Measurements from ENCODE around the gene ZNRF4.

The ZNRF4 gene

DNA sequence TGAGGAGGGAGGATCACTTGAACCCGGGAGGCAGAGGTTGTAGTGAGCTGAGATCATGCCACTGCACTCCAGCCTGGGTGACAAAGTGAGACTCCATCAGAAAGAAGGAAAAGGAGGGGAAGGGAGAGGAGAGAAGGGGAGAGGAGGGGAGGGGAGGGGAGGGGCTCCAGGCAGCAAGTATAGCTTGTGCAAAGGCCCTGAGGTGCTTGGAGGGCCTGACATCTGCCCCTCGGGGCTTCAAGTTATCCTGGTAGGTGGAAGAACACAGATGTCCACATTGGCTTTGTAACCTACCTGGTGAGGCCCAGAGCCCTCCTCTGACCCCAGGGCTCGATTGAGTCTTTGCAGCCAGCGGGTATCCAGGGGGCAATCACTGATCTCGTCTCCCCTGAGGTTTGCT lies 11.5 kb upstream of the ZNRF4 start:
- DNase-seq: no peak

DNA sequence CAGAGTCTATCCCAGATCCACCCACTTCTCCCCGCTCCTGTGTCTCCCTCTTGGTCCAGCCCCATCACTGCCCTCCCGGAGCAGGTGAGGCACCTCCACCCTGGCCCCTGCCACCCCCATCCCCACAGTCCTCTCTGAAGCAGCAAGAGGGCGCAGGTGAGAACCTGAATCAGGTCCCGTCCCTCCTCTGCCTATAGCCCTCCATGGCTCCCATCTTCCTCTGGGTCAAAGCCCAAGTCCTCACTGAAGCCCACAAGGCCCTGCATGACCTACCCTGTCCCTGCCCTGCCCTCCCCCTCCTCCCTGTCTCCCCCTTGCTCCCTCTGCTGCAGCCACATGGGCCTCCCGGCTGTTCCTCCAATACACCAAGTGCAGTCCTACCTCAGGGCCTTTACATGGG lies 10.8 kb upstream of the ZNRF4 start:
- DNase-seq: no peak

DNA sequence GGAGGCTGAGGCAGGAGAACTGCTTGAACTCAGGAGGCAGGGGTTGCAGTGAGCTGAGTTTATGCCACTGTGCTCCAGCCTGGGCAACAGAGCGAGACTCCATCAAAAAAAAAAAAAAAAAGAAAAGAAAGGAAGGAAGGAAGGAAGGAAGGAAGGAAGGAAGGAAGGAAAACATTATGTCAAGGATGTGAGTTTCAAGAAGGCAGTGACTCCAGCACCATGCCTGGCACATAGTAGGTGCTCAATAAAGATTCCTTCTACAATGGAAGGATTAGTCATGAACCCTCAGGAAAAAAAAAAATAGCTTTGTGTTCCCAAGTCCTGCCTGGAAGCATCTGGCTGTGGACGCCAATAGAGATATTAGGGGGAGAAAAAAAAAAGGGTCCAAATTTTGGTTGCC lies 10.1 kb upstream of the ZNRF4 start:
- no peak for DNase-seq

DNA sequence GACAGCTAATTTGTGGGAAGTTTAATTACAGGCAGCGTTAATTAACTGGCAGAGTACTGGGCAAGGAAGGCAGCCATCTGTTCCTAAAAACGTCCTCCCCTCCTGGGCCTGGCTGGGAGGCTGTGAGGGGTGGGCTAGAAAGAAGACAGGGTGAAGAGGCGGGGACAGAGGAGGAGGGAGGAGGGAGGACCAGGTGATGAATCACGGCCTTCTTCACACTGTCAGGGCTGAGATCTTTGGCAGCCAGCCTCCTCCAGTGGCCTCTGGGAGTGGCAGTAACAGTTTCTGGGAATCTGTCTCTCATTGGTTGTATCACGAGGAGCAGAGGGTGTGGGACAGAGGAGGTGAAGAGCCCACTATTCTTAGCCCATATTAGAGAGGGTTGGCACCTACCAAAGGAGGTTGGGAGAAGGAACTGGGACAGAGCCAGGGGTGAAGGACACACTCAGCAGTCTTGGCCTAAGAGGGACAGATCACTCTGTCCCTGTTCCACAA lies 9.6 kb upstream of the ZNRF4 start:
- DNase-seq: no peak

DNA sequence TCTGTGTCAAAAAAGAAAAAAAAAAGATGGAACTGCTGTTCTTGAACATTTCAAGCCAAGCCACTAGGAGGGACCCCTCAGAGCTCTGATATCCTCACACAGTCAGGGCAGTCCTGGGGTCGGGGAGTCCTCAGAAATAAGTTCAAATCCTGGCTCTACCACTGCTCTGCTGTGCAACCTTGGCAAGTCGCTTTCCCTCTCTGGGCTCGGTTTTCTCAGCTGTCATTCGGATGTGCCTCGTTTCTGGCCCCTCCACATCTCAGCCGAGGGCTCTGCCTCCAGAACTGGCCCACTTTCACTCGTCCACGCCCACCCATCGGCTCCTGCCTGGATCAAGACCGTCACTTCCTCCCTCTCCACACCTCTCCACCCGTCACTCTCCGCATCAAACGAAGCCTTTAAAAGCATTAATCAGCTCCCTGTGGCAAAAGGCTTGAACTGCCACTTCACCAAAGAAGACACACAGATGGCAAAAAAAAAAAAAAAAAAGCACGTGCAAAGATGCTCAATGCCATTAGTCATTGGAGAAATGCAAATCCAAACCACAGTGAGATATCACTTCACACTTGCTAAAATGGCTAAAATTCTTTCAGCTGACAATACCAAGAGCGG lies 7.4 kb upstream of the ZNRF4 start:
- no peak for DNase-seq

DNA sequence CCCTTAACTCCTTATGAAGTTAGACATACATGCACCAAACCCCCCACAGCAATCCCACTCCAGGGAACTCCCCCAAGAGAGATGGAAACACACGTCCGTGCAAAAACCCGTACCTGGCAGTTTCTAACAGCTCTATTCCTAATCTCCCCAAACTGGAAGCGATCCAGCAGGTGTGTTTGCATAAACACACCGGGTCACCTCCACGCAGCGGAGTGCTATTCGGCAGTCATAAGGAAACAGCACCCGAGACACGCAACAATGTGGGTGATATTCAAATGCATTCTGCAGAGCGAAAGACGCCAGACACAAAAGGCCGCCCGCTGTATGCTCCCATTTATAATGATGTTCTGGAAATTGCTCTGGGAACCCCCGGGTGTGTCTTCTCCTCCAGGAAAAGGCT lies 6.8 kb upstream of the ZNRF4 start:
- DNase-seq: no peak

DNA sequence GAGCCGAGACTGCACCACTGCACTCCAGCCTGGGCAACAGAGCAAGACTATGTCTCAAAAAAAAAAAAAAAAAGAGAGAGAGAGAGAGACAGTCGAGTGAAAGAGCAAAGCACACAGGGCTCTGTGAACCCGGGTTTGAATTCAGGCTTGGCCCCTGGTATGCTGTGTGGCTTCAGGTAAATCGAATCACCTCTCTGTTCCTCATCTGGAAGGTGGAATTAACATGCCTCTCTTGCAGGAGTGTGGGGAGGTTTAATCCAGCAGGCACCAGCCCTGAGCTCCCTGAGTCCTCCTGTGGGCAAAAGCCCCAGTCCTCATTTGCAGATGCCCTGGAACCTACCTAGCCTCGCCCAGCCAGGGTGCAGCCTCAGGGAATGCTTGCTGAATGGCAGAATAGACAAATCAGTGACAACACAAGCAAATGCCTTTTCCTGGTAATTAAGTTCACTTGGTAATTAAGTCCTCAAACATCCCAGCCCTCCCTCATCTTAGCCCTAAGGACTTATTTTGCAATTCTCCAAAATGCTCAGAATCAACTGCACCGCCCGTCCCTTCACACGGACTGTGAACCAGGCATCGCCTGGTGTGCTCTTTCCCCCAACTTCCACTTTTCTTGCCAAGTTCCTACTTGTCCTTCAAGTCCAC lies 4.6 kb upstream of the ZNRF4 start:
- DNase-seq: no peak

DNA sequence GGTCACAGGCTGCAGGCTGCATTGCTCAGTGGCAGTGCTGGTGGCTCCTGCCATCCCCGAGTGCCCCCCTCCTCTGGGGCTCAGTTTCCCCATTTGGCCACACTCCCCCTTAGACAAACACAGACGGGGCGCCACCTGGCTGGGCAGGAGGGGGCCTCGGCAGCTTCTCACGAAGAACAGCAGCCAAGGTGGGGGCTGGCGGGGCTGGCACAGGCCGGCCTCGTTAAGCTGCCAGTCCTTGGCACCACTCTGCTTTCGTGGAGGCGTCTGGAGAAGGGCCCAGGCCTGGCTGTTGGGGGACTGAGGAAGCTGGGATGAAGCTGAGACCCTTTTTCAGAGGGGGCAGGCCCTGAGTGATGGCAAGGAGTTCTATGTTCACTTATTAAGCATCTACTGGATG lies 3.7 kb upstream of the ZNRF4 start:
- no peak for DNase-seq

DNA sequence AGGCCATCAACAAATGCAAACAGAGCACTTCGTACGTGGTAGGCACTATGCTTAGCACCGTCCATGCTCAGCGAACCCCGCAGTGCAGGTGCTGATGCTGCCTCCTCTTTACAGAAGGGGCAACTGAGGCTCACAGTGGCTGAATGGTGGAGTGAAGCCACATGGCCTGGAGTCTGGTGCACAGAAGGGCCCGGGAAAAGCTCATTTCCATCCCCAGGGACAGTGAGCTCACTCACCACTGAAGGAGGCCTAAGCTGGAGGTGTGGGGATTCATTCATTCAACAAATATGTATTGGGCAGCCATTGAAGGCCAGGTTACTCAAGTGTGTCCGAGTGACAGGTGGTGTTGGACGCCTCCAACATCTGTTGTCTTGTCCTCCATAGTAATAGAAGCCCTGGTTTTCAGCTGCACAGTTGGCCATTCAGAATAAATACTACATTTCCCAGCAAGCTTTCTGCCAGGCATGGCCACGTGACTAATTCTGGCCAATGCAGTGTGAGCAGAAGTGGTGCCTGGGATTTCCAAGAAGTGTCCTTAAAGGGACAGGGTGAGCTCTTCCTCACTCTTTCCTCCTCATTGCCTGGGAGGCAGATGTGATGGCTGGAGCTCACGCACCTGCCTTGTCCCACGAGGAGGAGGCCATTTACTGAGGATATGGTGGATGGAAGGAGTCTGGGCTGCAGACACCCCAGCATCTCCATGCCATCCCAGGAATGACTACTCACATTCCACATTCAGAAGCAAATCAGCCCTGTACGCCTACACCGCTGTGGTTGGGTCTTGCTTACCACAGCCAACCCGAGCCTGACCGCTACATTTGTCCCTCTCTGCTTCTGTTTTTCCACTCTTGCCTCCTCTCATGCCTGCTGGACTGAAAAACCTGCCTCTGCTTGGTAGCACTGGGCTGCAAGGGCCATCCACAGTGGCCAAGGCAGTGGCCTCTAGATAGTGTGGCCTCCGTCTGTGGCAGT lies 2.3 kb upstream of the ZNRF4 start:
- DNase-seq: no peak

DNA sequence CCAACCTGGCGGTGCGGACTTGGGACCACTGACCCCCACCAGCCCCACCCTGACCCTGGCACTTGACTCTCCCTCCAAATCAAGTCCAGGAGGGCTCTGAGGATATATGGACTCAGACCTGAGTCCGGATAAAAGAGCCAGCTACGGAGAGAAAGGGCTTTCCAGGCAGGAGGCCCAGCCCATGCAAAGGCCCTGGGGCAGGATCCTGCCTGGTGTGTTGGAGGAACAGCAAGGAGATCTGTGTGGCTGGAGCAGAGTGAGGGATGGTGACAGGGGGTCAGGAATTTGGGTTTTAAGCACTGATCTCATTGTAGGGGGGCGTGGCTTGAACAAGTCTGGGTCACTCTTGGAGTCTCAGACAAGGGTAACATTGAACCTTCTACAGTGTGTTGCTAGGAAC lies 474 bp upstream of the ZNRF4 start:
- no peak for DNase-seq

DNA sequence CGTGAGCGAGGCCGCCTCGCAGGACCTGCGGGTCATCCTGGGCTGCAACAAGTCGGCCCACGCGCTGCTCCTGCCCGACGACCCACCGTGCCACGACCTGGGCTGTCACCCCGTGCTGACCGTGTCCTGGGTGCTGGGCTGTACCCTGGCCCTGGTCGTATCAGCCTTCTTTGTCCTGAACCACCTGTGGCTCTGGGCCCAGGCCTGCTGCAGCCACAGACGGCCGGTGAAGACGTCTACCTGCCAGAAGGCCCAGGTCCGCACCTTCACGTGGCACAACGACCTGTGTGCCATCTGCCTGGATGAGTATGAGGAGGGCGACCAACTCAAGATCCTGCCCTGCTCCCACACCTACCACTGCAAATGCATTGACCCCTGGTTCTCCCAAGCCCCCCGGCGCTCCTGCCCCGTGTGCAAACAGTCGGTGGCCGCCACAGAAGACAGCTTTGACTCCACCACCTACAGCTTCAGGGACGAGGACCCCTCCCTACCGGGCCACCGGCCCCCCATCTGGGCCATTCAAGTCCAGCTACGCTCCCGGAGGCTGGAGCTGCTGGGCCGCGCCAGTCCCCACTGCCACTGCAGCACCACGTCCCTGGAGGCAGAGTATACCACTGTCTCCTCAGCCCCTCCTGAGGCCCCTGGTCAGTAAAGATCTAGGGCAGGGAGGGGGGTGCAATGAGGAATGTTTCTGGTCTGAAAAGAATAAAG lies 1.1 kb downstream of the ZNRF4 start:
- no peak for DNase-seq

DNA sequence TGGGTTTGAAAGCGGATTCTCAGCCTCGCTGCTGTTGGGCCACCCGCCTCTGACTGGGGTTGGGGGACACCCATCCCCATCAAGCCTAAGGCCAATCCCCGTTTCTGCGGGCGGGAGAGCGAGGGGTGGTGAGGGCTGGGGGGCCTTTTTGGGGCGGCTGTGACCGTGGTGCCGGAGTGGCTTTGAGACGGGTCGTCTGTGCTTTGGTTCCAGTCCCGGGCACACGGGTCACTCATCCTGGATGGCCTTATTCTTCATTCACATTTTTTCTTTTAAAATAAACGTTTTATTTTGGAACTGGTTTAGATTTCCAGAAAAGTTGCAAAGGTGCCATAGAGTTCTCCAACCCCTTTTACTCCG lies 1.6 kb downstream of the ZNRF4 start:
- DNase-seq: no peak

DNA sequence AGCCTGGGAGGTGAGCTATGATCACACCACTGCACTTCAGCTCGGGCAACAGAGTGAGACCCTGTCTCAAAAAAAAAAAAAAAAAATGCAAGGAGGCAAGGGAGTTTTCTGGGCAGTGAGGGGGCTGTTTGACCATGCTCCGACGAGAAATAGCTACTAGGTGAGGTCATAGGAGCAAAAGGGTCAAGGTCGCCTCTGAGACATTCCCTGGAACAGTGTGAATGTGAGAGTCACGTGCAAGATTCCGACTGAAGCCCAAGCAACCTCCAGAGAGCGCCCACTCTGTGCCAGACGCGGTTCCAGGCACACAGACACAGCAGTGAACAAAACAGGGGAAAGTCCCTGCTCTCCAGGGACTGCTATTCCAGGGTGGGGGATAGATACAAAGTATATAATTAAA lies 2.5 kb downstream of the ZNRF4 start:
- no peak for DNase-seq

DNA sequence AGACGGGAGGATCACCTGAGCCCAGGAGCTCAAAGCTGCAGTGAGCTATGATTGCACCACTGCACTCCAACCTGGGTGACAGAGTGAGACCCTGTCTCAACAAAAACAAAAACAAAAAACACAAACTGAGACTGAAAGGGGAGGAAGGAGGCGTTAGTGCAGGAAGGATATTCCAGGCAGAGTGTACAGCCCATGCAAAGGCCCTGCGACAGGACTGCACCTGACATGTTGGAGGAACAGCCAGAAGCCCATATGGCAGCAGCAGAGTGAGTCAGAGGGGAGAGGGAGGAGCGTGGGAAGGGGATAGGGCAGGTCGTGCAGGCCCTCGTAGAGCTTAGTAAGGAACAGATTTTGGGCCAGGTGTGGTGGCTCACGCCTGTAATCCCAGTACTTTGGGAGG lies 3.2 kb downstream of the ZNRF4 start:
- no peak for DNase-seq

DNA sequence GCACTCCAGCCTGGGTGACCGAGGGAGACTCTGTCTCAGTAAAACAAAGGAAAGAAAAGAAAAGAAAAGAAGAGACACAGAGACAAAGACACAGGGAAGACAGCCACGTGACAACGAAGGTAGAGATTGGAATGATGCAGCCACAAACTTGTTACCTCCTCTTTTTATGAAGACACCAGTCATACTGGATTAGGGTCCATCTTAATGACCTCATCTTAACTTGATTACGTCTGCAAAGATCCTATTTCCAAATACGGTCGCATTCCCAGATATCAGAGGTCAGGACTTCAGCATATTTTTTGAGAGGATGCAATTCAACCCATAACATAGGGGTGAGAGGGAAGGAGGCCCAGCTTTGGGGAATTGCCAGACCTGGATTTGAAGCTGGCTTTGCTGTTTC lies 4.1 kb downstream of the ZNRF4 start:
- DNase-seq: no peak

DNA sequence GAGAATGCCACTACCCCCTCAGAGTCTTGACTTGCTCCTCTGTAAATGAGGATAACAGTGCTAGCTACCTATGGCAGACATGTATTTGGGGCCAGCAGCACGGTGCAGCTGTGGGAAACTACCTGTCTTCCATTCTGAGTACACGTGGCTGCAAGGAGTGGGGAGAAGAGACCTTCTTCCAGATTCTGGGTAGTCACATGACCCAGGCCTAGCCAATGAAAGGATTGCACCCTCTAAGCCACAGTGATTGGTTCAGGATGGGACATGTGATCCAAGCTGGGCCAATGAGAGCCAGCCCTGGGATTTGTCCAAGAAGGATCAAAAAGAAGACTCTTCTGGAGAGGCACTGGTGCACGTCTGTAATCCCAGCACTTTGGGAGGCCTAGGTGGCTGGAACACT lies 5.5 kb downstream of the ZNRF4 start:
- DNase-seq: no peak

DNA sequence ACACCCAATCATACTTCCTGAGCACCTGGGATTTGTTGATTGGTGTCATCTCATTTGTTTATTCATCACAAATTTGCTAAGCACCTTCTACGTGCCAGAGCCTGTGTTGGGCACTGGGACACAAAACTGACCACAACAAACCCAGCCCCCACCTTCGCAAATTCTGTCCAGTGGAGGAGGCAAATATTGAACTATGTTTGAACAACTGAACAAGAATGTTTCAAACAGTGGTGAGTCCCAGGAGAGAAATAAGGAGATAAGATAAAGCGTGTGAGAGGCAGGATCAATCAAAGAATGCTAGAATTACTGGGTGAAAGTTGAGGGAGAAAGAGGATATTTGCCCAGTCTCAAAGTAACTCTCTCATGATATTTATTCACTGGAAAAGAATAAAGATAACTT lies 8.7 kb downstream of the ZNRF4 start:
- DNase-seq: no peak

DNA sequence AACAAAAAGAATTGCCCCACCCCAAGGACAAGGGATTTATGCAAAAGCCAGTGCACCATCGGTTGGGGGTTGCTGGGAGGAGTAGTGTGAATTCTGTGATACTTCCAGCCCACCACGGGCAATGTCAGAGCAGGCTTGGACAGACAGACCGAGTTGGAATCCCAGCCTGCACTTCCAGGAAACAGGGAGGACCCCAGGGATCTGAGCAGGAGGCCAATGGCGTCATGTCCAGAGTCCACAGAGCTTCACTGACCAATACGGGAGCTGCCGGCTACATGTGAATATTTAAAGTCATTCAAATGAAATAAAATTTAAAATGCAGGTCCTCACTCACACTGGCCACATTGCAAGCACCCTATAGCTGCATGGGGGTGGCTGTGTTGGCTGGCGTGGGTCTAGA lies 10.9 kb downstream of the ZNRF4 start:
- DNase-seq: no peak

DNA sequence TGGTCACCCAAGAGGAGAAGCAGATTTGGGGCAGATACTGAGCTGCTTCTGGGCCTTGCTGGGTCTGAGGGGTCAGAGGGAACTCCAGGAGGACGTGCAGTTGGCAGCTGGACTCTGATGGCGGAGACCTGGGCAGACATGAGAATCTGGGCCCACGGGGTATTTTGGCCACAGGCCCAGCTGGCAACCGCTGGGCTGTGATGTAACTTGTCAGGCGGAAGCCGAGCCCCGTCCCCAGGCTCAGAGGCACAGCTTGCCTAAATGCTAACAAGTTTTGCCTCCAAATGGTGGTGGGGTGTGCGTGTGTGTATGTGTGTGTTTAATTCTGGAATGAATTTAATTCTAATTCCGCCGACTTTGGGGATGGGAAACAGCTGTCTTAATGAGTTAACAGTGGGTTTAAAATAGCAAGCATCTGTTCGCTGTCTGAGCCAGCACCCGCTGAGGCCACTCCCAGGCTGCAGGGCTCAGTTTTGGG lies 11.6 kb downstream of the ZNRF4 start:
- no peak for DNase-seq

DNA sequence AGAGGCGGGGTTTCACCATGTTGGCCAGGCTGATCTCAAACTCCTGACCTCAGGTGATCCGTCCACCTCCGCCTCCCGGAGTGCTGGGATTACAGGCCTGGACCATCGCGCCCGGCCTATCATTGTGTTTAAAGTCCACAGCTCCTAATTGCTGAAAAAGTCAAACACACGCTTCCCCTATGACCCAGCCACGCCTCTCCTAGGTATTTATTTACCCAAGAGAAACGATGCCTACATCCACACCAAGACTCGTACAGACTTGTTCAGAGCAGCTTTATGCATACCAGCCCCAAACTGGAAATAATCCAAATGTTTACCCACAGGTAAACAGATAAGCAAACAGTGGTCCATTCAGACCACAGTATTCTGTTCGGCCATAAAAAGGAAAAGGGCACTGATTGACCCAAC lies 15.1 kb downstream of the ZNRF4 start:
- no peak for DNase-seq

DNA sequence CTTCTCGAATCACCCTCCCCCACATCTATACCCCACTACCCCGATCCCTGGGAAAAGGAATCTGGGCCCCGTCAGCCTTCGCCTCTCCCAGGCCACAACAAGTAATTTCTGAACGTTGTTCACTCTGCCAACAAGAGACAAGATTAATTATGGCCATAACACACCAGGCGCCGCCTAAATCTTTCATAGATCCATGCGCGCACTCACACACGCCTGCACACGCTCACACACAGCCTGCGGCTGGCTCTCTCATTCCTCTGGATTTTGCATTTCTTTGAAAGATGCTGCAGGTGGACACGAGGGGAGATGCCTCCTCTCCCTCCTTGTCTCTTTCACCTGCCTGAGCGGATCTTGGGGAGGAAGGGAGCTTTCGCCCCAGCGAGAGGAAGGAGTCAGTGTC lies 17.1 kb downstream of the ZNRF4 start:
- no peak for DNase-seq

DNA sequence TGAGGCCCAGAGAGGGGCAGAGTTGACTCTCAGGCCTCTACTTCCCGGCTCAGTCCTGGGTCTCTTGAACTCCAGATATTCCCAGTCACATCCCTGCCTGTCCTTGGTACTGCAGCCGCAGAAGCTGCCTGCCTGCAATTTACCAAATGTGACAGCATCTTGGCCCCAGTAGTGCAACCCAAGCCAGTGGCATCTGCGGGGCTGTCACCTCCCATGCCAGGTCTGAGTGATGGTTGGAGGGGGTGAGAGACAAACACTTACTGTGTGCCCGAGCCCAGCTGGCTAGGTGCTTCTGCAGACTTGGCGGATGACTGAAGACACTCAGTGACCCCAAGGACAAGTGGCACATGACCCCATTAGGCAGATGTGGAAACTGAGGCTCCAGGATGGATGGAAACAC lies 18.4 kb downstream of the ZNRF4 start:
- DNase-seq: no peak

All from stimulated activated CD4-positive, alpha-beta T cell treated with anti-CD3 and anti-CD28 coated beads, Interleukin-2, amount 100 ng/mL, for 48 hours (primary cell).